Testis (tissue), 3 donors: ENCODE measurements around the gene SHOC2. TPM values are rescaled to one million over a fixed set of nuclear protein-coding genes. Genes with fewer than 3 reads are reported as not detected.
A peak's percentile ranks its signal among the peaks of the same experiment; 100 is the strongest.

Source experiments
- DNase-seq: peaks from one replicate; pipeline ENCODE4 v3.0.0-alpha.2; 2019
- H3K27ac ChIP-seq, 2 donors: fragments of 200-600 bp; sonication (generic); one replicate each; pipeline ENCODE4 v1.5.1; 2019
- H3K27me3 ChIP-seq: fragments of 200-600 bp; sonication (generic); one replicate; pipeline ENCODE4 v1.5.1; 2019
- H3K36me3 ChIP-seq: fragments of 200-600 bp; sonication (generic); one replicate; pipeline ENCODE4 v1.5.1; 2017; ENCODE audit warnings: low read depth; ENCODE audit errors: missing control alignments
- H3K4me1 ChIP-seq: fragments of 200-600 bp; sonication (generic); one replicate; pipeline ENCODE4 v1.5.1; 2019
- H3K4me3 ChIP-seq, 2 donors: fragments of 200-600 bp; sonication (generic); one replicate each; pipeline ENCODE4 v1.5.1; 2017 to 2019
- H3K9me3 ChIP-seq: fragments of 200-600 bp; sonication (generic); one replicate; pipeline ENCODE4 v1.5.1; 2017
- CTCF ChIP-seq, 3 experiments: fragments of 450-650 bp in 2 of 3; fragments of 200-600 bp in 1 of 3; sonication (generic) in 1 of 3; IDR thresholded peaks; one replicate each; pipeline ENCODE4 v1.5.1; 2016 to 2019; ENCODE audit warnings: antibody characterized with exemption in 3 of 3, mild to moderate bottlenecking in 2 of 3, moderate library complexity in 1 of 3
- POLR2A ChIP-seq: fragments of 450-650 bp; IDR thresholded peaks from one replicate; pipeline ENCODE4 v1.6.1; 2017; ENCODE audit warnings: antibody characterized with exemption, mild to moderate bottlenecking, moderate library complexity
- WGBS, 2 donors: methylation state at CpG; one replicate each; pipeline ENCODE4 v1.1.5; 2018; 5-methylcytosine and 5-hydroxymethylcytosine counted together
- intact Hi-C: fragments of 100-400 bp; cut with DNase I; formaldehyde crosslinking; loops from one replicate; pipeline ENCODE4 v1.15.1; 2023; ENCODE audit warnings: low total_unique reads
- polyA plus RNA-seq: library from polyadenylated mRNA; stranded (reverse); fragments of 350-450 nt; fragmentation: Illumina TruSeq; extraction: RNeasy Lipid Tissue Mini Kit (QIAGEN cat#74804); gene quantifications from one replicate; pipeline ENCODE4 v1.2.3, GENCODE V29; 2014; ENCODE audit warnings: low read depth, low replicate concordance; ENCODE audit not compliant: insufficient read depth
- total RNA-seq, 2 donors: library from RNA; depleted of rRNA; stranded (reverse); fragments of >200 nt; gene quantifications; one replicate each; pipeline ENCODE4 v1.2.3, GENCODE V29; 2016

The SHOC2 gene
- total and polyA plus RNA-seq, 3 donors from 2014 or later, result 61.5 to 104 (median 91.1) TPM

DNA sequence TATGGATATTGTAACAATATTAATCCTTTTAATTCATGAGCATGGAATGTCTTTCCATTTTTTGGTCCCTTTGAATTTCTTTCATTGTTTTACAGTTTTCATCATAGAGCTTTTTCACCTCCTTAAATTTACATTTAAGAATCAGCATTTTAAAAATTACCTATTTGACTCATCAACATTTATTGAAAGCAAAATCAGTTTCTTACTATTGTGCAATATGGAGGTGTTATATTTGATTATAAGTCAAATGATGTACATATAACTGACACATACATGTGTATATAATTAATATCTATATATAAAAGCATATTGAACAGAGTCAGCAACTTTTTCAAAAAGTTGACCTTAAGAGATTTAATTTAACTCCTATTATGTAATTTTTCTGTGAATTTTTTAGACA lies 52.2 kb downstream of the SHOC2 start:
- TF ChIP-seq POLR2A (no peak), CTCF (IDR thresholded peaks at IDR 0.05) (no peak)
- H3K9me3 ChIP-seq, result no peaks in the 10 kb centered on the region
- no peaks in the 10 kb centered on the region for H3K27me3 ChIP-seq
- H3K4me3 ChIP-seq, result no peak overlapping the region
- no peaks in the 10 kb centered on the region for H3K36me3 ChIP-seq
- no peaks in the 10 kb centered on the region for H3K4me1 ChIP-seq
- H3K27ac ChIP-seq, result no peak overlapping the region
- intact Hi-C loops, result no loop called here
- no peak for DNase-seq

GRCh38 chr10:110972231-110973134 lies 53.1 kb downstream of the SHOC2 start:
- intact Hi-C loops, result no loop called here

GRCh38 chr10:110973400-110973799 lies 54.0 kb downstream of the SHOC2 start:
- Histone ChIP-seq H3K4me1 (peaks cover 12% of the 10 kb centered on the region), H3K27me3 (no peaks in the 10 kb centered on the region), H3K36me3 (no peaks in the 10 kb centered on the region), H3K4me3 (no peak overlapping the region), H3K27ac (no peak overlapping the region), H3K9me3 (no peaks in the 10 kb centered on the region)
- DNase-seq, result no peak
- no peak for TF ChIP-seq CTCF (IDR thresholded peaks at IDR 0.05)
- TF ChIP-seq POLR2A, result no peak
- WGBS, 2 donors, result 77 to 78% methylated on average over 3 of the region's 3 CpGs
- intact Hi-C loops, result no loop called here

More at GRCh38 chr10:110972231-110973134, 53.1 kb downstream of the SHOC2 start:
- TF ChIP-seq CTCF (IDR thresholded peaks at IDR 0.05) (no peak), POLR2A (no peak)
- Histone ChIP-seq H3K4me1 (peaks cover 5% of the 10 kb centered on the region), H3K27me3 (no peaks in the 10 kb centered on the region), H3K9me3 (no peaks in the 10 kb centered on the region), H3K4me3 (no peak overlapping the region), H3K36me3 (no peaks in the 10 kb centered on the region), H3K27ac (no peak overlapping the region)
- DNase-seq, result no peak
- 77 to 82% methylated on average over 5 of the region's 5 CpGs for WGBS, 2 donors

- no peak overlapping the region for H3K4me3 ChIP-seq
- H3K27me3 ChIP-seq, result no peaks in the 10 kb centered on the region
- DNase-seq, result no peak
- no peak overlapping the region for H3K27ac ChIP-seq
- no peaks in the 10 kb centered on the region for H3K36me3 ChIP-seq
- TF ChIP-seq CTCF (IDR thresholded peaks at IDR 0.05) (no peak), POLR2A (no peak)
- peaks cover 12% of the 10 kb centered on the region for H3K4me1 ChIP-seq
- WGBS, 2 donors, result 89 to 93% methylated on average over 1 of the region's 1 CpG
- intact Hi-C loops, result no loop called here
- no peaks in the 10 kb centered on the region for H3K9me3 ChIP-seq
These were observed 57.2 kb downstream of the SHOC2 start for GRCh38 chr10:110976577-110976976.

DNA sequence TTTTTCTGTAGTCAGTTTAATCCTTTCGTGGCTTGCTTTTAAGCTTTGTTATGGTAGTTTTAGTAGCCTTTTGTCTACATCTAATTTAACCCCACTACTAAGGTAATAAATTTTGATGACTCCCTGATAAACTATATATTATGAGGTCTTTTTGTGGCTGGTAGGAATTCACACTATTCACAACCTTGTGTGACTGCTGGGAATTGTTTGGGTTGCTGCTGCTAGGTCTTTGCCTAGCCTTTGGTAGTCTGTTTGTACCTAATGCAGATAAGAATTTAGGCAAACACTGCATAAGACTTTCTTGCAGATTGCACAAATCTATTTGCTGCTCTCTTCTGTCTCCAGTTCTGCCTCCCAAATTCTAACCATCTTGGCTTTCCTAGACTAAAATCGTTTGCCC lies 58.3 kb downstream of the SHOC2 start:
- H3K27me3 ChIP-seq, result no peaks in the 10 kb centered on the region
- H3K36me3 ChIP-seq, result no peaks in the 10 kb centered on the region
- H3K4me3 ChIP-seq, result no peak overlapping the region
- intact Hi-C loops, result no loop called here
- H3K4me1 ChIP-seq, result peaks cover 12% of the 10 kb centered on the region
- 42 to 49% methylated on average over 2 of the region's 2 CpGs for WGBS, 2 donors
- peak overlapping the region; percentile 19 to 37 for H3K27ac ChIP-seq
- DNase-seq, result no peak
- H3K9me3 ChIP-seq, result no peaks in the 10 kb centered on the region
- TF ChIP-seq CTCF (IDR thresholded peaks at IDR 0.05) (no peak), POLR2A (no peak)
